Memory B cell (primary cell): ENCODE measurements around the gene PCNT.

Experiments used
- ATAC-seq: fragments of 150-1000 bp; cut with Tn5 transposase; 2 replicates; pipeline ENCODE4 v1.10.0; 2021; ENCODE audit warnings: low read depth, mild to moderate bottlenecking, moderate library complexity
- DNase-seq, 2 donors: peaks; one replicate each; pipeline ENCODE4 v3.0.0; 2022; ENCODE audit warnings: low spot score in 2 of 2
- H3K27ac Mint-ChIP-seq: one replicate; pipeline ENCODE4 v1.8.0; 2022; ENCODE audit warnings: mild to moderate bottlenecking, moderate library complexity, mixed read lengths
- H3K27me3 Mint-ChIP-seq: one replicate; pipeline ENCODE4 v1.8.0; 2022; ENCODE audit warnings: mixed read lengths
- H3K36me3 Mint-ChIP-seq: one replicate; pipeline ENCODE4 v1.8.0; 2022; ENCODE audit warnings: mild to moderate bottlenecking, mixed read lengths
- H3K4me1 Mint-ChIP-seq: one replicate; pipeline ENCODE4 v1.8.0; 2022; ENCODE audit warnings: mixed read lengths
- H3K4me3 Mint-ChIP-seq: one replicate; pipeline ENCODE4 v1.8.0; 2022; ENCODE audit warnings: mild to moderate bottlenecking, moderate library complexity, mixed read lengths
- H3K9me3 Mint-ChIP-seq: one replicate; pipeline ENCODE4 v1.8.0; 2022; ENCODE audit warnings: mixed read lengths

PCNT gene

GRCh38 chr21:46352913-46353312, 29.0 kb downstream of the PCNT start:
- no peaks in the 10 kb centered on the region for H3K27me3 Mint-ChIP-seq
- no peak overlapping the region for H3K27ac Mint-ChIP-seq
- ATAC-seq (no peak), DNase-seq (no peak)
- H3K36me3 Mint-ChIP-seq, result peaks cover 31% of the 10 kb centered on the region
- H3K4me3 Mint-ChIP-seq, result no peak overlapping the region
- peaks cover 7% of the 10 kb centered on the region for H3K4me1 Mint-ChIP-seq
- H3K9me3 Mint-ChIP-seq, result no peaks in the 10 kb centered on the region

GRCh38 chr21:46354046-46354445, 30.1 kb downstream of the PCNT start:
- Mint-ChIP-seq H3K4me3 (no peak overlapping the region), H3K9me3 (no peaks in the 10 kb centered on the region), H3K4me1 (peaks cover 7% of the 10 kb centered on the region), H3K36me3 (peaks cover 32% of the 10 kb centered on the region), H3K27me3 (no peaks in the 10 kb centered on the region), H3K27ac (no peak overlapping the region)
- ATAC-seq (no peak), DNase-seq (no peak)

- ATAC-seq (no peak), DNase-seq (no peak)
- Mint-ChIP-seq H3K36me3 (peaks cover 31% of the 10 kb centered on the region), H3K27ac (peak overlapping the region; percentile 76), H3K4me3 (no peak overlapping the region), H3K4me1 (peaks cover 7% of the 10 kb centered on the region), H3K27me3 (no peaks in the 10 kb centered on the region), H3K9me3 (no peaks in the 10 kb centered on the region)
Observed at GRCh38 chr21:46354518-46354917, 30.6 kb downstream of the PCNT start.

- Mint-ChIP-seq H3K27ac (peak overlapping the region; percentile 76), H3K27me3 (no peaks in the 10 kb centered on the region), H3K4me3 (peak overlapping the region; percentile 29), H3K36me3 (peaks cover 25% of the 10 kb centered on the region), H3K4me1 (peaks cover 7% of the 10 kb centered on the region), H3K9me3 (no peaks in the 10 kb centered on the region)
- DNase-seq (no peak), ATAC-seq (peak; percentile 75)
Observed at GRCh38 chr21:46355161-46356004, 31.4 kb downstream of the PCNT start.

GRCh38 chr21:46356005-46356338, 32.0 kb downstream of the PCNT start:
- no peaks in the 10 kb centered on the region for H3K27me3 Mint-ChIP-seq
- ATAC-seq, result no peak
- H3K9me3 Mint-ChIP-seq, result no peaks in the 10 kb centered on the region
- no peak for DNase-seq
- H3K4me3 Mint-ChIP-seq, result no peak overlapping the region
- H3K27ac Mint-ChIP-seq, result peak overlapping the region; percentile 76
- peaks cover 7% of the 10 kb centered on the region for H3K4me1 Mint-ChIP-seq
- peaks cover 27% of the 10 kb centered on the region for H3K36me3 Mint-ChIP-seq

- peak overlapping the region; percentile 69 for H3K4me3 Mint-ChIP-seq
- DNase-seq, result no peak
- peak overlapping the region; percentile 66 for H3K27ac Mint-ChIP-seq
- H3K4me1 Mint-ChIP-seq, result peaks cover 7% of the 10 kb centered on the region
- ATAC-seq, result peak; percentile 11
- no peaks in the 10 kb centered on the region for H3K27me3 Mint-ChIP-seq
- no peaks in the 10 kb centered on the region for H3K9me3 Mint-ChIP-seq
- H3K36me3 Mint-ChIP-seq, result peaks cover 33% of the 10 kb centered on the region
Observed at GRCh38 chr21:46356494-46357334, 32.8 kb downstream of the PCNT start.

- peaks cover 36% of the 10 kb centered on the region for H3K36me3 Mint-ChIP-seq
- H3K4me3 Mint-ChIP-seq, result peak overlapping the region; percentile 69
- H3K27ac Mint-ChIP-seq, result peak overlapping the region; percentile 66
- no peaks in the 10 kb centered on the region for H3K9me3 Mint-ChIP-seq
- ATAC-seq (peak; percentile 48), DNase-seq (no peak)
- H3K27me3 Mint-ChIP-seq, result no peaks in the 10 kb centered on the region
- peaks cover 7% of the 10 kb centered on the region for H3K4me1 Mint-ChIP-seq
Observed at GRCh38 chr21:46357335-46357604, 33.3 kb downstream of the PCNT start.

GRCh38 chr21:46357684-46358425, 33.9 kb downstream of the PCNT start:
- DNase-seq (no peak), ATAC-seq (no peak)
- no peaks in the 10 kb centered on the region for H3K27me3 Mint-ChIP-seq
- H3K4me1 Mint-ChIP-seq, result peaks cover 7% of the 10 kb centered on the region
- H3K36me3 Mint-ChIP-seq, result peaks cover 38% of the 10 kb centered on the region
- H3K4me3 Mint-ChIP-seq, result peak overlapping the region; percentile 69
- H3K9me3 Mint-ChIP-seq, result no peaks in the 10 kb centered on the region
- H3K27ac Mint-ChIP-seq, result peak overlapping the region; percentile 66

GRCh38 chr21:46361176-46361575, 37.2 kb downstream of the PCNT start:
- no peaks in the 10 kb centered on the region for H3K9me3 Mint-ChIP-seq
- H3K27ac Mint-ChIP-seq, result no peak overlapping the region
- no peak for DNase-seq
- H3K27me3 Mint-ChIP-seq, result no peaks in the 10 kb centered on the region
- no peak for ATAC-seq
- peaks cover 3% of the 10 kb centered on the region for H3K4me1 Mint-ChIP-seq
- H3K4me3 Mint-ChIP-seq, result no peak overlapping the region
- peaks cover 30% of the 10 kb centered on the region for H3K36me3 Mint-ChIP-seq

- Mint-ChIP-seq H3K9me3 (no peaks in the 10 kb centered on the region), H3K4me1 (peaks cover 2% of the 10 kb centered on the region), H3K27ac (no peak overlapping the region), H3K27me3 (no peaks in the 10 kb centered on the region), H3K36me3 (peaks cover 34% of the 10 kb centered on the region), H3K4me3 (no peak overlapping the region)
- ATAC-seq (no peak), DNase-seq (no peak)
Observed at GRCh38 chr21:46361935-46362334, 38.0 kb downstream of the PCNT start.

- DNase-seq, result no peak
- no peak overlapping the region for H3K27ac Mint-ChIP-seq
- H3K4me3 Mint-ChIP-seq, result no peak overlapping the region
- no peaks in the 10 kb centered on the region for H3K9me3 Mint-ChIP-seq
- H3K36me3 Mint-ChIP-seq, result peaks cover 32% of the 10 kb centered on the region
- no peaks in the 10 kb centered on the region for H3K27me3 Mint-ChIP-seq
- peaks cover 2% of the 10 kb centered on the region for H3K4me1 Mint-ChIP-seq
- no peak for ATAC-seq
Observed at GRCh38 chr21:46362946-46363345, 39.0 kb downstream of the PCNT start.

GRCh38 chr21:46363698-46364097, 39.7 kb downstream of the PCNT start:
- Mint-ChIP-seq H3K27me3 (no peaks in the 10 kb centered on the region), H3K36me3 (peaks cover 28% of the 10 kb centered on the region), H3K4me1 (peaks cover 3% of the 10 kb centered on the region), H3K27ac (no peak overlapping the region), H3K4me3 (no peak overlapping the region), H3K9me3 (no peaks in the 10 kb centered on the region)
- ATAC-seq, result no peak
- no peak for DNase-seq

- no peak for ATAC-seq
- DNase-seq, result no peak
- no peak overlapping the region for H3K4me3 Mint-ChIP-seq
- no peaks in the 10 kb centered on the region for H3K9me3 Mint-ChIP-seq
- no peak overlapping the region for H3K27ac Mint-ChIP-seq
- H3K4me1 Mint-ChIP-seq, result peaks cover 13% of the 10 kb centered on the region
- H3K27me3 Mint-ChIP-seq, result no peaks in the 10 kb centered on the region
- H3K36me3 Mint-ChIP-seq, result peaks cover 23% of the 10 kb centered on the region
Observed at GRCh38 chr21:46366091-46366490, 42.1 kb downstream of the PCNT start.

GRCh38 chr21:46366561-46366960, 42.6 kb downstream of the PCNT start:
- H3K4me1 Mint-ChIP-seq, result peaks cover 13% of the 10 kb centered on the region
- peaks cover 19% of the 10 kb centered on the region for H3K36me3 Mint-ChIP-seq
- no peak for ATAC-seq
- no peaks in the 10 kb centered on the region for H3K9me3 Mint-ChIP-seq
- no peak for DNase-seq
- H3K27ac Mint-ChIP-seq, result no peak overlapping the region
- H3K27me3 Mint-ChIP-seq, result no peaks in the 10 kb centered on the region
- no peak overlapping the region for H3K4me3 Mint-ChIP-seq
